B cell (primary cell): ENCODE measurements around the gene PCSK6. TPM values are rescaled to one million over a fixed set of nuclear protein-coding genes. Genes with fewer than 3 reads are reported as not detected.

Experiments
- ATAC-seq: fragments of 200-7000 bp; cut with Tn5 transposase; one replicate; pipeline ENCODE4 v1.10.0; 2021; ENCODE audit warnings: low read depth, mild to moderate bottlenecking, moderate number of reproducible peaks, moderate library complexity
- CTCF ChIA-PET: fragments of 350-600 bp; sonication (Branson Sonifier 250); formaldehyde crosslinking; loops from one replicate; lab custom pipeline; 2021; ENCODE audit warnings: antibody characterized with exemption, inconsistent platforms; lab: Charles Lee
- POLR2A ChIA-PET: fragments of 350-600 bp; sonication (Branson Sonifier 250); formaldehyde crosslinking; loops from one replicate; lab custom pipeline; 2021; ENCODE audit warnings: antibody characterized with exemption; lab: Charles Lee
- DNase-seq: peaks from one replicate; pipeline ENCODE4 v3.0.0; 2013
- H2AFZ ChIP-seq: 2 replicates; pipeline ENCODE4 v1.6.1; 2012; ENCODE audit warnings: mild to moderate bottlenecking, low read depth, low read length; ENCODE audit not compliant: insufficient read depth, poor library complexity, severe bottlenecking
- H3K27ac ChIP-seq, 2 donors: 1 replicate in 1 of 2; 2 replicates in 1 of 2; pipeline ENCODE4 v1.5.1; 2012 to 2013; ENCODE audit warnings: low read length in 2 of 2, mild to moderate bottlenecking in 2 of 2, moderate library complexity in 1 of 2
- H3K27me3 ChIP-seq, 4 experiments: fragments of 200-600 bp in 1 of 4; sonication (generic) in 1 of 4; replicated peaks in 1 of 4; 1 replicate in 2 of 4; 2 replicates in 2 of 4; pipeline versions ENCODE4 v1.6.1 to v1.7.0; 2013 to 2016; ENCODE audit warnings: low read length in 3 of 4, mild to moderate bottlenecking in 2 of 4, mixed read lengths in 1 of 4, moderate library complexity in 1 of 4; ENCODE audit not compliant: insufficient read depth in 4 of 4, control insufficient read depth in 3 of 4; ENCODE audit errors: control extremely low read depth in 1 of 4
- H3K36me3 ChIP-seq, 2 experiments: replicated peaks in 1 of 2; 1 replicate in 1 of 2; 2 replicates in 1 of 2; pipeline versions ENCODE4 v1.6.1 to v1.7.1; 2013; ENCODE audit warnings: low read length in 1 of 2; ENCODE audit not compliant: insufficient read depth in 2 of 2, control insufficient read depth in 1 of 2; ENCODE audit errors: control extremely low read depth in 1 of 2, extremely low read depth in 1 of 2
- H3K4me1 ChIP-seq, 2 donors: fragments of 200-600 bp in 1 of 2; sonication (generic) in 1 of 2; 1 replicate in 1 of 2; 2 replicates in 1 of 2; pipeline versions ENCODE4 v1.5.1 to v1.6.1; 2013 to 2017; ENCODE audit warnings: low read length in 2 of 2; ENCODE audit not compliant: control insufficient read depth in 2 of 2, insufficient read depth in 2 of 2
- H3K4me2 ChIP-seq: replicated peaks from 2 replicates; pipeline ENCODE3; 2012; ENCODE audit warnings: mild to moderate bottlenecking, low read depth, low read length; ENCODE audit not compliant: poor library complexity, severe bottlenecking
- H3K4me3 ChIP-seq, 5 experiments: fragments of 200-600 bp in 1 of 5; sonication (generic) in 1 of 5; 1 replicate in 3 of 5; 2 replicates in 2 of 5; pipeline versions ENCODE4 v1.5.1 to v1.7.0; 2011 to 2016; ENCODE audit warnings: low read length in 4 of 5, mild to moderate bottlenecking in 4 of 5, low read depth in 2 of 5, control low read depth in 1 of 5, moderate library complexity in 1 of 5; ENCODE audit not compliant: insufficient read depth in 1 of 5; ENCODE audit errors: control extremely low read depth in 1 of 5, extremely low read depth in 1 of 5
- H3K79me2 ChIP-seq: fragments of 200-600 bp; sonication (generic); one replicate; pipeline ENCODE4 v1.6.0; 2016; ENCODE audit warnings: low read length; ENCODE audit not compliant: control insufficient read depth, insufficient read depth
- H3K9ac ChIP-seq: fragments of 200-600 bp; sonication (generic); 2 replicates; pipeline ENCODE4 v1.6.1; 2017; ENCODE audit warnings: mild to moderate bottlenecking, low read length, moderate library complexity
- H3K9me3 ChIP-seq, 3 donors: one replicate each; pipeline versions ENCODE4 v1.6.1 to v1.7.1; 2013; ENCODE audit warnings: low read length in 2 of 3; ENCODE audit not compliant: control insufficient read depth in 2 of 3, insufficient read depth in 1 of 3; ENCODE audit errors: control extremely low read depth in 1 of 3
- H4K20me1 ChIP-seq: 2 replicates; pipeline ENCODE4 v1.6.0; 2012; ENCODE audit warnings: mild to moderate bottlenecking, low read length; ENCODE audit not compliant: insufficient read depth, control insufficient read depth, poor library complexity, severe bottlenecking
- H3K27ac Mint-ChIP-seq: one replicate; pipeline ENCODE4 v1.8.0; 2021; ENCODE audit warnings: mixed read lengths
- H3K27me3 Mint-ChIP-seq: one replicate; pipeline ENCODE4 v1.8.0; 2021; ENCODE audit warnings: mixed read lengths
- H3K4me1 Mint-ChIP-seq: one replicate; pipeline ENCODE4 v1.8.0; 2021; ENCODE audit warnings: mixed read lengths
- H3K4me3 Mint-ChIP-seq: one replicate; pipeline ENCODE4 v1.8.0; 2021; ENCODE audit warnings: mixed read lengths
- H3K9me3 Mint-ChIP-seq: one replicate; pipeline ENCODE4 v1.8.0; 2022; ENCODE audit warnings: mixed read lengths; ENCODE audit not compliant: insufficient read depth
- EZH2 ChIP-seq: IDR thresholded peaks from 2 replicates; pipeline ENCODE4 v1.6.1; 2012; ENCODE audit warnings: borderline replicate concordance, low read depth, mild to moderate bottlenecking, moderate library complexity, low read length; ENCODE audit not compliant: insufficient read depth, poor library complexity, severe bottlenecking
- WGBS: methylation state at CpG from one replicate; pipeline ENCODE4 v1.1.5; 2013; ENCODE audit warnings: missing lambda C conversion rate; ENCODE audit not compliant: insufficient coverage; 5-methylcytosine and 5-hydroxymethylcytosine counted together
- intact Hi-C: fragments of 100-400 bp; cut with micrococcal nuclease; formaldehyde crosslinking; loops from one replicate; pipeline ENCODE4 v1.10.0; 2022
- polyA plus RNA-seq: library from polyadenylated mRNA; depleted of rRNA; stranded (reverse); fragments of >200 nt; gene quantifications from 2 replicates; pipeline ENCODE4 v1.2.3, GENCODE V29; 2012
- total RNA-seq, 2 donors: library from RNA; stranded (reverse); fragments of 120-200 nt in 1 of 2; gene quantifications; 1 replicate in 1 of 2; 2 replicates in 1 of 2; pipeline versions ENCODE4 v1.2.3 to v1.2.4, GENCODE V29; 2013 to 2022
- TF ChIP-seq, protein P1 (sequence below): fragments of 200-600 bp; IDR thresholded peaks from one replicate; pipeline ENCODE4 v1.8.0; 2022; ENCODE audit warnings: antibody characterized with exemption, mild to moderate bottlenecking

PCSK6 gene
- total and polyA plus RNA-seq, 2 donors (not counting 1 experiment from before 2014, with no cell fraction given) = 0.66 to 1.6 TPM

DNA sequence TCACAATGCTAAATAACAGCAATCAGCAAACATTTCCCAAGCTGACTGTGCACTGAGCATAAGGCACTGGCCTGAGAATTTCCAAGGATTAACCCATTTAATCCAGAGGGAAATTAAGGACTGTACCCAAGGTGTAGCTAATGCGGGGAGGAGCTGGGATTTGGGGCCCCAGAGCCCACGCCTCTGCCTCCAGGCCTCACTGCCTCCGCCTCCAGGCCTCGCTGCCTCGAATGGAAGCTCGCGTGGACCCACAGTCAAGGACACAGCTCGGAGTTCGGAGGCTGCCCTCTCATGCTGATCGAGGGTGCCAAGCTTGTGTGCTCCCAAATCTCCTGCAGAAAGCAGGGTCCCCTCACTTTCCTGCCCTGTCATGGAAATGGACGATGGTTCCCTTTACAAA lies 118.0 kb downstream of the PCSK6 start:
- intact Hi-C loops = no loop called here

DNA sequence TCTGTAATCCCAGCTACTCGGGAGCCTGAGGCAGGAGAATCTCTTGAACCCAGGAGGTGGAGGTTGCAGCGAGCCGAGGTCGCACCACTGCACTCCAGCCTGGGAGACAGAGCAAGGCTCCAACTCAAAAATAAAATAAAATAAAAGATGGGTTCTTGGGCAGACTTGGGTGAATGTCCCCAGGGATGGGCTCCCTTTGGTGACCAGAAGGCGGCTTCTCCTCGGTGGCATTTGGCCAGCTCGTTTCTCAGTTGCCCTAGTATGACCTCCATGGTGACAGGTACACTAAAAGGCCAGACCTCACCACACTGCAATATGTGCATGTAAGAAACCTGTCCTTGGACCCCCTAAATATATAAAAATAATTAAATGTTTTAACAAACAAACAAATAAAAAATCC lies 118.4 kb downstream of the PCSK6 start:
- Mint-ChIP-seq H3K4me3 (no peak overlapping the region), H3K9me3 (no peaks in the 10 kb centered on the region), H3K4me1 (peaks cover 13% of the 10 kb centered on the region), H3K27ac (no peak overlapping the region), H3K27me3 (peaks cover 7% of the 10 kb centered on the region)
- no peak overlapping the region for H2AFZ ChIP-seq
- peaks cover 0 to 4% of the 10 kb centered on the region in 2 donors for H3K4me1 ChIP-seq
- TF ChIP-seq, protein P1, sequence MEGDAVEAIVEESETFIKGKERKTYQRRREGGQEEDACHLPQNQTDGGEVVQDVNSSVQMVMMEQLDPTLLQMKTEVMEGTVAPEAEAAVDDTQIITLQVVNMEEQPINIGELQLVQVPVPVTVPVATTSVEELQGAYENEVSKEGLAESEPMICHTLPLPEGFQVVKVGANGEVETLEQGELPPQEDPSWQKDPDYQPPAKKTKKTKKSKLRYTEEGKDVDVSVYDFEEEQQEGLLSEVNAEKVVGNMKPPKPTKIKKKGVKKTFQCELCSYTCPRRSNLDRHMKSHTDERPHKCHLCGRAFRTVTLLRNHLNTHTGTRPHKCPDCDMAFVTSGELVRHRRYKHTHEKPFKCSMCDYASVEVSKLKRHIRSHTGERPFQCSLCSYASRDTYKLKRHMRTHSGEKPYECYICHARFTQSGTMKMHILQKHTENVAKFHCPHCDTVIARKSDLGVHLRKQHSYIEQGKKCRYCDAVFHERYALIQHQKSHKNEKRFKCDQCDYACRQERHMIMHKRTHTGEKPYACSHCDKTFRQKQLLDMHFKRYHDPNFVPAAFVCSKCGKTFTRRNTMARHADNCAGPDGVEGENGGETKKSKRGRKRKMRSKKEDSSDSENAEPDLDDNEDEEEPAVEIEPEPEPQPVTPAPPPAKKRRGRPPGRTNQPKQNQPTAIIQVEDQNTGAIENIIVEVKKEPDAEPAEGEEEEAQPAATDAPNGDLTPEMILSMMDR = no peak
- no peak for TF ChIP-seq EZH2
- H4K20me1 ChIP-seq = no peaks in the 10 kb centered on the region
- H3K4me3 ChIP-seq = no peak overlapping the region
- DNase-seq (no peak), ATAC-seq (no peak)
- ChIA-PET CTCF (no interaction called here), POLR2A (no interaction called here)
- peaks cover 0 to 2% (median 1%) of the 10 kb centered on the region in 4 experiments for H3K27me3 ChIP-seq
- no peak overlapping the region for H3K27ac ChIP-seq
- no peak overlapping the region for H3K9ac ChIP-seq
- 80% methylated on average over 2 of the region's 7 CpGs for WGBS
- intact Hi-C loops = no loop called here
- H3K79me2 ChIP-seq = no peaks in the 10 kb centered on the region
- no peaks in the 10 kb centered on the region for H3K36me3 ChIP-seq
- no peaks in the 10 kb centered on the region for H3K9me3 ChIP-seq
- H3K4me2 ChIP-seq = no peak overlapping the region

More for the DNA sequence above, 118.0 kb downstream of the PCSK6 start:
- Histone ChIP-seq H3K9me3 (no peaks in the 10 kb centered on the region), H3K4me2 (no peak overlapping the region), H3K27ac (no peak overlapping the region), H4K20me1 (no peaks in the 10 kb centered on the region), H3K36me3 (no peaks in the 10 kb centered on the region), H3K27me3 (peaks cover 0 to 2% (median 1%) of the 10 kb centered on the region in 4 experiments), H3K9ac (no peak overlapping the region), H3K4me1 (peaks cover 0 to 4% of the 10 kb centered on the region in 2 donors), H3K79me2 (no peaks in the 10 kb centered on the region), H2AFZ (no peak overlapping the region), H3K4me3 (no peak overlapping the region)
- 86% methylated on average over 10 of the region's 11 CpGs for WGBS
- ChIA-PET POLR2A (no interaction called here), CTCF (no interaction called here)
- Mint-ChIP-seq H3K27ac (no peak overlapping the region), H3K27me3 (peaks cover 7% of the 10 kb centered on the region), H3K9me3 (no peaks in the 10 kb centered on the region), H3K4me1 (peaks cover 13% of the 10 kb centered on the region), H3K4me3 (no peak overlapping the region)
- no peak for TF ChIP-seq EZH2
- TF ChIP-seq, protein P1 = no peak
- DNase-seq (no peak), ATAC-seq (no peak)
